Type B pancreatic cell (in vitro differentiated cells): ENCODE results near the gene DLG5. TPM values are rescaled to one million over a fixed set of nuclear protein-coding genes. Genes with fewer than 3 reads are reported as not detected.

Experiments used
- DNase-seq: peaks from one replicate; pipeline ENCODE4 v3.0.0; 2021; ENCODE audit warnings: mixed read lengths; ENCODE audit not compliant: unreplicated experiment; ENCODE audit errors: extremely low spot score
- H3K27ac Mint-ChIP-seq: 2 replicates; pipeline ENCODE4 v1.8.0; 2021; ENCODE audit warnings: mild to moderate bottlenecking, mixed read lengths
- H3K27me3 Mint-ChIP-seq: 2 replicates; pipeline ENCODE4 v1.8.0; 2021; ENCODE audit warnings: mixed read lengths
- H3K36me3 Mint-ChIP-seq: 2 replicates; pipeline ENCODE4 v1.8.0; 2021; ENCODE audit warnings: mixed read lengths
- H3K4me1 Mint-ChIP-seq: one replicate; pipeline ENCODE4 v1.8.0; 2021; ENCODE audit warnings: mixed read lengths; ENCODE audit not compliant: unreplicated experiment
- H3K4me3 Mint-ChIP-seq: 2 replicates; pipeline ENCODE4 v1.8.0; 2021; ENCODE audit warnings: mild to moderate bottlenecking, mixed read lengths
- H3K9me3 Mint-ChIP-seq: 2 replicates; pipeline ENCODE4 v1.8.0; 2021; ENCODE audit warnings: mixed read lengths
- CTCF ChIP-seq: fragments of 200-600 bp; sonication (generic); conservative IDR thresholded peaks from 2 replicates; pipeline ENCODE4 v1.5.0; 2021; ENCODE audit warnings: antibody characterized with exemption, mild to moderate bottlenecking
- total RNA-seq: library from RNA; stranded (reverse); gene quantifications from 2 replicates; pipeline ENCODE4 v1.2.1, GENCODE V29; 2021; ENCODE audit warnings: low replicate concordance

Gene DLG5
- total RNA-seq, 1 donor from 2014 or later, result 80.0 TPM

- Mint-ChIP-seq H3K36me3 (peaks cover 22% of the 10 kb centered on the region), H3K27ac (peak overlapping the region; percentile 39), H3K9me3 (no peaks in the 10 kb centered on the region), H3K4me1 (peaks cover 42% of the 10 kb centered on the region), H3K4me3 (no peak overlapping the region), H3K27me3 (no peaks in the 10 kb centered on the region)
- no peak for DNase-seq
- TF ChIP-seq CTCF, result no peak
These were observed 75.8 kb downstream of the DLG5 start for GRCh38 chr10:77850620-77851231.

- Mint-ChIP-seq H3K27me3 (no peaks in the 10 kb centered on the region), H3K36me3 (peaks cover 23% of the 10 kb centered on the region), H3K4me3 (peak overlapping the region; percentile 25), H3K4me1 (peaks cover 42% of the 10 kb centered on the region), H3K27ac (no peak overlapping the region), H3K9me3 (no peaks in the 10 kb centered on the region)
- no peak for DNase-seq
- no peak for TF ChIP-seq CTCF
These were observed 77.4 kb downstream of the DLG5 start for GRCh38 chr10:77849039-77849664.

- H3K4me3 Mint-ChIP-seq, result no peak overlapping the region
- TF ChIP-seq CTCF, result peak; percentile 97
- no peaks in the 10 kb centered on the region for H3K9me3 Mint-ChIP-seq
- peak overlapping the region; percentile 70 for H3K27ac Mint-ChIP-seq
- peaks cover 29% of the 10 kb centered on the region for H3K36me3 Mint-ChIP-seq
- H3K27me3 Mint-ChIP-seq, result no peaks in the 10 kb centered on the region
- DNase-seq, result peak; percentile 87
- H3K4me1 Mint-ChIP-seq, result peaks cover 42% of the 10 kb centered on the region
These were observed 79.7 kb downstream of the DLG5 start for GRCh38 chr10:77846718-77847311.

GRCh38 chr10:77845451-77845850, 81.1 kb downstream of the DLG5 start:
- H3K4me1 Mint-ChIP-seq, result peaks cover 31% of the 10 kb centered on the region
- TF ChIP-seq CTCF, result no peak
- no peak for DNase-seq
- peaks cover 22% of the 10 kb centered on the region for H3K36me3 Mint-ChIP-seq
- H3K9me3 Mint-ChIP-seq, result no peaks in the 10 kb centered on the region
- H3K27ac Mint-ChIP-seq, result peak overlapping the region; percentile 73
- H3K27me3 Mint-ChIP-seq, result no peaks in the 10 kb centered on the region
- H3K4me3 Mint-ChIP-seq, result no peak overlapping the region

GRCh38 chr10:77844713-77845445, 81.7 kb downstream of the DLG5 start:
- Mint-ChIP-seq H3K9me3 (no peaks in the 10 kb centered on the region), H3K27me3 (no peaks in the 10 kb centered on the region), H3K4me1 (peaks cover 26% of the 10 kb centered on the region), H3K36me3 (peaks cover 23% of the 10 kb centered on the region), H3K27ac (peak overlapping the region; percentile 73), H3K4me3 (no peak overlapping the region)
- no peak for DNase-seq
- no peak for TF ChIP-seq CTCF
